NCI-H526 treated with DMSO at 0.1 percent for 48 hours (cell line): ENCODE measurements around the gene TMEM120B.

Experiments
- DNase-seq: peaks from one replicate; lab custom pipeline; 2025; lab: John Stamatoyannopoulos, UW

The TMEM120B gene

DNA sequence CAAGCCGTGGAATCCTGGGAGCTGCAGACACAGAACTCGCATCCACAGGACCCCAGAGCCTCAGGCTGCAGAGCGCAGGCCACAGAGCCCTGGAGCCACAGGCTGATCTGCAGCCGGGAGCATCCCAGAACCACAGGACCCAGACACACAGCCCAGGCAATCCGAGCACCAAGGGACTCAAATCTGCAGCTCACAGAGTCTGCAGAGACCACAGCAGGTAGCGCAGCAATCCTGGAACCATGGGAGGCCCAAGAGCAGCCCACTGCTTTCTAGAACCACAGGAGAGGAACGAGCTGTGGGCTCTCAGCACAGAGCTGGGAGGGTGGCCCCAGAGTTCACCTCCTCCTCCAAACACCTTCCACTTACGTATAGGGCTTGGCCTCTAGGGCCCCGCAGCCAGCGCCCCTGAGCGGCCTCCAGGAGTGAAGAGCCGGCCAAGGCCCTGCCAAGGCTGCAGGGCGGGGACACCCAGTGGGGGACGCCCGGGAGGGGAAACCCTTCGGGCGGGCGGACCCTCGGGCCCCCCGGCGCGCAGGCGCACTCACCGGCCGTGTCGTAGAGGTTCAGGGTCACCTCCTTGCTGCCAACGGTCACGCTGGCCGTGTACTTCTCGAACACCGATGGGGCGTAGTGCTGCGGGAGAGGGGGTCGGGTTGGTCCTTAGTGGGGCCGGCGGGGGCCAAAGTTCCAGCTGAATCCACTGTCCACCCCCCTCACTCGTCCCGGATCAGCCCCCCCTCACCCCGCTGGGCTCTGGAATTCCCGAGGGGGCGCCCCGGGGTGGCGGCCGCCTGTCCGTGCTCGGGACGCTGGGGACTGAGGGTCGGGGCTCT, 80.3 kb downstream of the TMEM120B start:
- DNase-seq = no peak

DNA sequence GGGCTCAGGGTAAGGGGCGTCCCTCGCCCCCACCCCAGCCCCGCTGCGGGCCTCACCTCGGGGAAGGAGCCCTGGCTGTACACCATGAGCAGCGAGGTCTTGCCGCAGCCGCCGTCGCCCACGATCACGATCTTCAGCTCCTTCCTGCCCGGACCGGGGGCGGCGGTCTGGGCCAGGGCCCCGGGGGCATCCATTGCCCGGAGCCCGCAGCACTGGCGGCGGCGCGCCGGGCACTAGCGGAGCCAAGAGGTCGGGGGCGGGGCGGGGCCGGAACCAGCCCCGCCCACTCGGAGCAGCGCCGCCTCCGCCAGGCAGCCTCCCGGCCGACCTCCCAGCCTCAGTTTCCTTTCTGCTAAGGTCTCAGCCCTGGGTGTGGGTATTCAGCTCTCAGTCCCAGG, 80.9 kb downstream of the TMEM120B start, which contains the start of gene RHOF:
RHOF (minus strand) TSS at position 249 of the 398 bp plus-strand sequence; CDS start at position 194, 55 bp downstream.
- no peak for DNase-seq

DNA sequence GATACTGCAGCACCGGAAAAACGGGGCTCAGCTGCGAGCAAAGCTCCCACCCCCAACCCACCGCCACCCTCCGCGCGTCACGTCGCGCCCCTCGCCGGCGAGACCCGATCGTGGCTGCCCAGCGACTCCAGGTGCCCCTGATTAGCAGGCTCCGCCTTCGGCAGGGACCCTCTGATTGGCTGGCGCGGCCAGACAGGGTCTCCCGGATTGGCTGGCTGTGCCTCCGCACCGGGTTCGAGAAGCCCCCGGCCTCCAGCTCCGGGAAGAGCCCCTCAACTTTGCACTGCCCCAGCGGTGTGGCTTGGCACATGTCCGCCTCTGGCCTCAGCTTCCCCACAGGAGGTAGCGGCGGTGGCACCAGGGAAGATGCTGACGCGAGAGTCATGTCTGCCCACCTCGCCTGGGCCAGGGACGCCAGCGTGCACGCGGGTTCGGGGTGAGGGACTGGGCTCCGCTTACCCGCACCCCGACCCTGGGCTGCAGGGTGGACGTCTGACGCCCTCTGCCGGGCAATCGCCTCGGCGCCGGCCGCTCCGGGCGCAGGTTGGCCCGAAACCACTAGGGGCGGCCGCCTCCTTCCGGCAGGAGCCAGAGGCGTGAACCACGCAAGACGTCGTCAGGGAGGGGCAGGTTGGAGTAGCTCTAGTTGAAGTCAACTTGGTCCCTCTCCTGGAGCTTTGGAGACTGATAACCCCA, 81.4 kb downstream of the TMEM120B start:
- DNase-seq = peak; percentile 45

DNA sequence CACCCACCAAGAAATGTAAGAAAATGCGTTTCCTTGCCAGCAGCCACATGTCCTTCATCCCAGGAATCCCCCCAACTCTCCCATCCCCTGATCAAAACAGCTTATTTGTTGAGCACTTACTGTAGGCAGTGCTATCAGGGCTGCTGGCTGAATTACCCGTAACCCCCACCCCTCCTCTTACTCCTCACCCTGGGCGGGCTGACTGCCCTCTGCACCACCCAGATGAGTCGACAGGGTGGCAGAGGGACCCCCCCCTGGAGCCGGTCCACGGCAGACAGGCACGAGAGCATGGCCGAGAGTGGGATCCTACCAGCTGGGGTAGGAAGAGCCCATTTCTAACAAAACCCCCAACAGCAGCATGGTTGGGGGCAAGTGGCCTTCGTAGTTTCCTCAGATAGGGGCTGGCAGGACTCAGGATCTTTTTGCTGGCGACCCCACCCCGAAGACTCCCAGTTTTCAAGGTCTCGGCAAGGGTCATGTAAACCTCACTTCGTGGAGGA, 82.0 kb downstream of the TMEM120B start:
- no peak for DNase-seq

DNA sequence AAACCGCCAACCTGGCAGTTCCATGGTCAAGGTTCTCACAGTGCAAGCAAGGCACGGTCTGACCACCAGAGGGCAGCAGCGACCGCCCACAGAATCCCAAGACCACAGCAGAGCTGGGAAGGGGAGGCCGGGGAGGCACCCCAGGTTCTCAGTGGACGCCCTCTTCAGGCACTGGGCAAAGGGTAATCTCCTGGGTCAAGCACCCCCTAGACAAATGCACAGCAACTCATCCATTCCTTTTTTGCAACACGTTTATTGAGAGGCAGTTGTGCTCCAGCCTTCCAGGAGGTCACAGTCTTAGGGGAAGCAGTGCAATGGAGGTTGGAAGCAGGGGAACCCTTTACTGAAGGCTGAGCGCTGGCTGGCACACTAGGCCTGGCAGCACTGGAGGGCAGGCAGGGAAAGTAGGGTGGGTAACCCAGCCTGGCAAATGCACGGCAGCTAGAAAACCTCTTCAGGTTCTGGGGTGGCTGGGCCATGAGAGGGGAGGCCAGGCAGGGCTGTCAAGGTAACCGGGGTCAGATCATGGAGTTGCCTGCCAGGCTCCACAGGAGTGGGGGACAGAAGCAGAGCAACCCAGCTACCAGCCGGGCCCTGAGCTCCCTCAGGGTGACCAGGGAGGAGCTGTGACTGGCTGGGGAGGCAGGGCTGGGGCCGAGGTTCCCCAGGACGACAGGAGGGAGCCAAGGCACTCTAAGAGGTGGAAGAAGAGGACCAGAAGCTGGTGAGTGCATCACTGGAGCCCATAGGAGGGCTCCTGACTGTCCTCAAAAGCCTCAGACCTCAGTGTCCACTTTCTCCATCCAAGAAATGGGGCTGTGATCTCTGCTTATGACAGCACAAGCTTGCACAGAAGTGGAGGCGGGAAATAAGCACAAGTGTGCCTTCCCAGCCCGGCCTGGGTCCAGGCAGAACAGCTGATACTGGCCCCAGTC, 82.7 kb downstream of the TMEM120B start:
- peak; percentile 29 for DNase-seq

DNA sequence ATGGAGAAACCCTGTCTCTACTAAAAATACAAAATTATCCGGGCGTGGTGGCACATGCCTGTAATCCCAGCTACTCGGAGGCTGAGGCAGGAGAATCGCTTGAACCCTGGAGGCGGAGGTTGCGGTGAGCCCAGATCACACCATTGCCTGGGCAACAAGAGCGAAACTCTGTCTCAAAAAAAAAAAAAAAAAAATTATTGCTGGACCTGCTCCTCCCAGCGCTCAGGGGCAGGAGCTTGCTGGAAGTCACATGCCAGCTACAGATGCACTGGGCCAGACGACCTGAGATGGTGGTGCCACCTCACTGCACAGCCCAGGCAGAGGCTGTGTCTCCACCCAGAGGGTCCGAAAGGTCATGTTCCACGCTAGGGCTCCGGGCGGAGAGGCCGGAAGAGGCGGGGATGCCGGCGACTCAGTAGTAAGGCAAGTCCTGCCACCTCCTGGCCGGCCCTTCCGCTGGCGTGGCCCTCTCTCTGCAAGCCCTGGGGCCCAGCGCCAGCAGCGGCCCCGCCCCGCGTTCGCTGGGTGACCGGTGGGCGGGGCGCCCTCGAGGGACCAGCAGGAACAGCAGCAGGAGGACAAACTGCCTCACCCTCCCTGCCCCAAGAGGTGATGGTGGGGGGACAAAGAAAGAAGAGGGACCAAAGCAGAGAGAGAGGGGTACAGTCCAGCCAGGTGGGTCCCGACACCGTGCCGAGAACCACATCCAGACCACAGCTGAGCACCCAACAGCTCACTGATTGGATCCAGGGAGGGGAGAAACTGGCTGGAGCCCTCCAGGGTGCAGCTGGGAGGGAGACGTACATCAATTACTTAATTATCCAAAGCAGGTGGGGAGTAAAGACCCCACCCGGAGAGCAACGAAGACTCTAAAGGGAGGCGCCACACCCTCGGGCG, 84.6 kb downstream of the TMEM120B start:
- DNase-seq = peak; percentile 64

DNA sequence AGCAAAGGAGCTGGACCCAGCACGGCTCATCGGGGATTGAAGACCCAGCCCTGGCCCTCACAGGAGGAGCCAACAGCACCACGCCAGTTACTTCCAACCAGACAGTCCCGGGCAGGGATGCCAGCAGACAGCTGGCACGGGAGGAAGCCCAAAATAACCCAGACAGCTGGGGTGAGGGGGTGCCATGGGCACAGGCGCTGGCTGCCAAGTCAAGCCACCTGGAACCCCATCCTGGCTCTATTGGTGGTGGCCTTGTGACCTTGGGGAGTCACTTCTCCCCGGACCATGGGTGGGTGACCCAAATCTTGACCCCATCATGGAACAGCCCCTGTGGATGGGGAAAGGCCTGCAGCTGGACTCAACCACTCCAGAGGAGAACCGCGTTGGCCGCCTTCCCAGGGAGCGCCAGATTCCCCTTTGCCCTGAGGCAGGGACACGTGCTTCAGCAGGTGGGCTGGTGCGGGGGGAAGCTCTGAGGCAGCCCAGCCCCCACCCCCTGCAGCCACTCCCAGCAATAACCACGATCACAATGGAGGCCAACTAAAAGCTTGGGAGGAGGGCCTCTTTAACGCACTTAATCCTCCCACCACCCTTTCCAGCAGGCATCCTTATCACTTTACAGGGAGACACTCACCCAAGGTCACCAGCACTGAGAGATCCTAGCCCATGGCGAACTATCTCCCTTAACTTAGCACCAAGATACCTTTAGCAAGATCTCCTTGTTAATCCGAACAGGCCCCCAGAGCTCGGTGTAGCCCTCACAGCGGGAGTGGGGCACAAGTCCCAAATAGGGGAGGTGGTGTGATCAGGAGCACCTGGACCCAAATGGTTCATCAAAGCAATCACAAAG, 85.6 kb downstream of the TMEM120B start:
- DNase-seq = peak; percentile 56

DNA sequence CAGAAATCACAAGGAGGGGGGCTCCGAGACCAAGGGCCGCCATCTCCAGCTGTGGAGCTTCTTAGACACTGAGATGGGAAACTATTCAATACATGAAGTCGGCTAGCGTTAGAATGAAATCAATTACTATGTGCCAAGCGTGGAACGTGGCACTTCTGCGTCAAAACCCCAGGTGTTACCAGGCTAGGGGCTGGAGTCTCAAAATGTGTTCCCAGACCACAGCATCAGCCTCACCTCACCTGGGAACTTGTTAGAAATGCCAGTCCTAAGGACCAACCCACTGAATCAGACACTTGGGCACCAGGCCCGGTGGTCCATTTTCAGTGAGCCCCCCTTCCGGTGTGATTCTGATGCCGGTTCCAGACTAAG, 86.2 kb downstream of the TMEM120B start:
- DNase-seq = no peak

DNA sequence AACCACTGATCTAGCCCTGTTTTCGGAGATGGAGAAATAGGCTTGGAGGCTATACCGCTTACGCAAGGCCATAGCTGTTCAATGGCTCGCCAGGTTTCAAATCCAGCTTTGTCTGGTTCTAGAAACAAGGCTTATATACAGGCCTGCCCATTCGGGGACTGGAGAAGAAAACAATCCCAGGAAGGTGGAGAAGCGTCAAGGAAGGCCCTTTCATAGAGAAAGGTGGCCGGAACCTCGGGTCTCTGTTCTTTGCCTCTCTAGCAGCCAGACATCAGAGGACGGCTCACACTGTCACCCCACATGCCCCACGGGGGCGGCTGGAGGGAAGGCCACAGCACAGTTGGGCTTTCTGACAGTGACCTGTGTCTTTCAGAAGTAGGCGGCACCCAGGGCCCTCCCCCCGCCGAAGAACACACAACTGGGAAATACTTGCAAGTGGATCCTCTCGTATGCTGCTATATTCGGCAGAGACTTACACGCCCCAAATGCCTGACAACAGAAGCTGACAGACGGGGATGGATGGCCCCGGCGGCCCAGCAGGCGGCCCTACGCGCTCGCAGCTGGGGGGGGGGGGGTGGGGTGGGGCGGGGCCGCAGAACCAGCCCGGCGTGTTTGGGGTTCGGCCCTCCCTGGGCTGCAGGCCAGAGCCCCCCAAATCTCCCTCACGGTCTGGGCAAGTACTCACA, 86.7 kb downstream of the TMEM120B start:
- peak; percentile 60 for DNase-seq

DNA sequence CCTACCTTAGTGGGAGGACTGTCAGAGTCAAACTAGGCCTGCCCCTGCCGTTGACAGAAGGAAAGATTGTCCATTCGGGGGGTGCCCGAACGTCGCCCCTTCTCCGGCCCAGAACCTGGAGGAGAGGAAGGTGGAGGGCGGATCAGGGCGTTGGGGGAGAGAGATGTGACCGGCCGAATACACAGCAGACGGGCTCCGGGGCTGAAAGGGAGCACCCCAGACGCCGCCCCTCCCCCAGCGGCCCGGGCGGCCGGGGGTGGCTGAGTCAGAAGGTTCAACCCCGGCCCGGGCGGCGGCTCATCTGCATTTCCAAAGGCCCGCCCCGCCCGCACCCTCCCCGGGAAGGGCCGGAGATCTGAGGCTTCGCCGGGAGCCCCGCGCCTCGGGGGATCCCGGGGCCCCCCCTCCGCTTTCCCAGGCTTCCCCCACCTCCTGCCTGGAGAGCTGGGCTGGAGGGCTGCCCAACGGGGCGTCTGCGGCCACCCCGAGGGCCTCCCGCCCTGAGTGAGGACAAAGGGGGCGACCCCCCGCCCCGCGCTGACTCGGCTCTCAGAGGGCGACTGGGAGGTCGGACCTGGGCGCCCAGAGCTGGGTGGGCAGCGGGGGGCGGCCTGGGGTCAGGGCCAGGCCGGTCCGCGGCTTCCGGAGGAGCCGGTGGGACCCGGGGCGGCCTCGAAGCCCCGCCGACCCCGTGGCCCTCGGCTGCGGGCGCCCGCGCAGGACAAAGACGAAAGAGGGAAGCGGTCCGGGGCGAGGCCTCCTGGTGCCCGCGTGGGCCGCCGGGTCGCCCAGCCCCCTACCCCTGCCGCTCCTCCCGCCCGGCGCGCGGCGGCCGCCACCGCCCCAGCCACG, 87.5 kb downstream of the TMEM120B start:
- DNase-seq = peak; percentile 63

DNA sequence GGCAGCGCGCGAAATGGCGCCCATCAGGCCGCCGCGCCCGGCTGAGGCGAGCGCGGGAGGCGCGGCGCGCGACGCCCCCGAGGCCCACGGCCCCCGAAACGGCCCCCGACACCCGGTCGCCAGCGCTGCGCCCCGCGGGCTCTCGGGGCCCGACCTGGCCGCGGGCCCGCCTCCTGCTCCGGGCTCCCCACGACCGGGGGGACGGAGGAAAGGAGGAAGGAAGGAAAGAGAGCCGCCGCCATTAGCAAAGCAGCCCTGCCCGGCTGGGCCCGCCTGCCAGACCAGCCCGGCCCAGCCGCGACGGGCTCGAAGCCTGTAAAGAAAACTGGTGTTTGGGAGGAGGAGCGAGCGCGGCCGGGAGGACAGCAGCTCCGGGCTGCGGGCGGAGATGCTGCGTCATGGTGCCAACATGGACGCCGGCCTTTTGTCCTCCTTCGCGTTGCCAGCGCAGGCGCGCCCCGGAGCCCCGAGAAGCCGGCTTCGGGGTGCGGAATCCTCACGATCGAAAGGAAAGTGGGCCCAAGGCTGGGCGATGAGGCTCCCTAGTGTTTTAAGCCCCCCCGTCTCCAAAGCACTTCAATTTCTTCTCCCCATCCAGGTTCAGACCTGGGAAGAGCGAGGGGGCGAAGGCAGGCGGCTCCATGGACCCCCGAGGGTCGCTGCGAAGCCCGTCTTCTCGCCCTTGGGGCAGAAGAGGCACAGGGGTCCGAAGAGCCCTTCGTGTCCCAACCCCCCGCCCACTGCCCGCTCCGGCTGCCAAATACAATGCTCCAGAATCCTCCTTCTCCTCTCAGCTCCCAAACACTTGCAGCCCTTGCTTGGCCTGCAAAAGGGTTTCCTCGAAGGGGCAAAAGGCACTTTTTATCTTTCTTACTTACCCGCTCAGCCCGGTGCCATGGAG, 88.4 kb downstream of the TMEM120B start:
- peak; percentile 32 for DNase-seq

DNA sequence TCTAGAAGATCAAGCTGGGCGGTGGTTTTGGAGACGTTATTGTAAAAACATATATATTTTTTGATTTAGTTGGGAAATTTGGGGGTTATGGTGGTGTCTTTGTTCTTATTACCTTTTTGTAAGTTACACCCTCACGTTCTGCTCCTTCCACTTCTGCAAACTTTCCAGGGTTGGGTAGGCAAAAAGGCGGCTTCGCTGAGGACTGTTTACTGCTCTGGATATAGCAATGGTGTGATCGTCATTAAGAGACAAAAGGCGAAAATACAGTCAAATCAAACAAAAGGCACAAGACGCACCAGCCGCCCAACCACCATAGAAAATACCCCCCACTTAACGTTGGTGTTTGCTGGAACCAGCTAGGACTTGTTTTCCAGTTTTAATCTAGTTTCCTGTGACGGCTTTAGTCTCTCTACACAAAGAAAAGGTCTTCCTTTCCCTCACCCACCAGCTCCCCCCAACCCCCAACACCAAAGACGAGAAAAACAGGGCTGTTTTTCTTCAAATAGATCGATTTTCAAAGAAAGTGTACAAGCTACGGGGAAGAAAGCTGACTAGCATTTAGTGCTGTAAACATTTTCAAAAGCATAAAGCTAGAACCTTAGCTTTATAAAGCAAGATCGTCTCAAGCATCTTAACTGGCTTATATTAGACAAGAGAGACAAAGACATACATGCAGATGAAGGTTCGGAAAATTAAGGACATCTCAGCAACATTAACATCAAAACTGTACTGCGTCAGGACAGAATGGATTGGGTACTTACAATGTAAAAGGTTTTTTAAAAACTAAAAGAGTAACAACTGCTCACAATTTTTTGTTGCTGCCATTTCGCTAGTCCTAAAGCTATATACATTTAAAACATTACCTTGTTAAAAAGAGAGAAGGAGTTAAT, 89.3 kb downstream of the TMEM120B start:
- peak; percentile 62 for DNase-seq

DNA sequence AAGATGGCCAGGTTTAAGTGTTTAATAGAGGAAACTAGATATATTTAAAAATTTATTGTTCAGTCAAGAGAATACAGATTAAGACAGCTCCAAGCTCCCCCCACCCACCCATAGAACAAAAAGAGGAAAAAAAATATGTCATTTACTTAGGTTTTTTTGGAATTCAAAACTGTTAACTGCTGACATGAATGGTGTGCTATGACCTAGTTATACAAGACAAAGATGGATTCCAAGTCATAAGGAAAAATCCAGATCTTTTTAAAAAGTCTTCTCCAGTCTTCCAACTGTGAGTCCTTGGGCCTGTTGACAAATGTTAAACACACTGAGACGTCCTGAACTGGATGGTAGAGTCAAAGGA, 89.9 kb downstream of the TMEM120B start:
- DNase-seq = no peak

DNA sequence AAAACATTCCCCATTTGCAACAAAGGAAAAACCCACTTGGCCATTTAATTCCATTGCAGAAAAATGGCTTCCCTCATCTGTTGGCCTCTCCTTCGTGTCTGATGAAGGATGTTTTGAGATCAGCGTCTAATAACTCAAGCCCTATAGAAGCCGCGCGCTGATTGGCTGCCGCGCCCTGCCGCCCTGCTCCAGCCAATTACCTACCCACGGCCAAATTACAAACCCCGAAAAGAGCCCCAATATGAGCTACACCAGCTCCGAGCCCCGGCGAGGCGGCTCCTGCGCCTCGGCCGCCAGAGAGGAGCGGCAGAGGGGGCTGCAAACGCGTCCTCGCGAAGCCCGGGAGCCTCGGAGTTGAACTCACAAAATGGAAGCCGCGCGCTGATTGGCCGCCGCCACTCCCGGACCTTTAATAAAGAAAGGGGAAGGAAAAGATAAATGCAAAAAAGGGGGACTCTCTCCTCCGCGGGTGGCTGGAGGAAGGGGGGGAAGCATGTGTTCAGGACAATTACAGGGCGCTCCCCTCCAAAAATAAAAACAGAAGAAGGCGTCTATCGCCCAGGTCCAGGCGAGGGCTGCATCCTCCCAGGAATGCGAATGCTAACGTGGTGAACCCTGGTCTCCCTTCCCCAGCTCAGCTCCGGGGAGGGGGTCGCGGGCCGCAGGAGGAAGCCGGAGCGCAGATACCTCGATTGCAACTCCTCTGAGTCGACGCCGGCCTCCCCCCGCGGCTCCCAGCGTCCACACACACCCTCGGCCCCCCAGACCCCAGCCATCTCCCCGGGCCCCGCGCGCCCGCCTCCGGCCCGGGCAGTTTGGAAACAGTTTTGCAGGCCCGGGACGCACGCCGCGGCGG, 90.5 kb downstream of the TMEM120B start:
- DNase-seq = peak; percentile 91

DNA sequence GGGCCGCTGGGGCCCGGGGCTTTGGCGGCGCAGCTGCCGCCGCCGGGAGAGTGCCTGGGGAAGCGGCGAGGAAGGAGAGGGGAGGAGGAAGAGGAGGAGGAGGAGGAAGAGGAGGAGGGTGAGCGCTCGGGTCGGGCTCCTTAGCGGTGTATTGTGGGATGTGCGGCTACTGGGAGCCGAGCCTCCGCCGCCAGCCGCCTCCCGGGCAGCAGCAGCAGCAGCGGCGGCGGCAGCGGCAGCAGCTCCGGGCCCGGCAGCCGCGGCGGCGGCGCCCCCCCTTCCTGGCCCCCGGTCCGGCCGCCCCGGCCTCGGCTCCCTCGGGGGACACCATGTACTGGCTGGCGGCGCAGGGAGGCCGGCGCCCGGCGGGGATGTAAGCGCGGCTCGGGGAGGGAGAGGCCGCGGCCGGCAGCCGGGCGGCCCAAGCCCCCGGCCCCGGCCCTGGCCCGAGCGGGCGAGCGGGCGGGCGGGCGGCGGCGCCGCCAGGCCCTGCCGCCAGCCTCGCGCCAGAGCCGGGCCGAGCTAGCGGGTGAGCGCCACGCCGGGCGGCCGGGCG, 91.4 kb downstream of the TMEM120B start, which contains the start of gene SETD1B:
SETD1B (plus strand) TSS at position 149 of the 556 bp plus-strand sequence. CDS start 729 bp downstream, outside the sequence.
- peak; percentile 56 for DNase-seq
